Fibroblast of villous mesenchyme (primary cell): ENCODE data around the gene DKC1. TPM values are rescaled to one million over a fixed set of nuclear protein-coding genes. Genes with fewer than 3 reads are reported as not detected.

Experiments used
- DNase-seq: peaks from one replicate; pipeline ENCODE4 v3.0.0-alpha.2; 2010; ENCODE audit warnings: low read depth
- H3K4me3 ChIP-seq: 2 replicates; pipeline ENCODE4 v1.5.1; 2011; ENCODE audit warnings: low read depth, mild to moderate bottlenecking, low read length
- total RNA-seq: library from RNA; depleted of rRNA; stranded (reverse); fragments of >200 nt; gene quantifications from 2 replicates; pipeline ENCODE4 v1.2.3, GENCODE V29; 2012
- TF ChIP-seq, protein P1 (sequence below): IDR thresholded peaks from 2 replicates; pipeline ENCODE4 v1.5.1; 2012; ENCODE audit warnings: low read depth, mild to moderate bottlenecking, low read length; ENCODE audit not compliant: insufficient read depth

DKC1 gene
- total RNA-seq, 1 donor = 38.9 TPM

DNA sequence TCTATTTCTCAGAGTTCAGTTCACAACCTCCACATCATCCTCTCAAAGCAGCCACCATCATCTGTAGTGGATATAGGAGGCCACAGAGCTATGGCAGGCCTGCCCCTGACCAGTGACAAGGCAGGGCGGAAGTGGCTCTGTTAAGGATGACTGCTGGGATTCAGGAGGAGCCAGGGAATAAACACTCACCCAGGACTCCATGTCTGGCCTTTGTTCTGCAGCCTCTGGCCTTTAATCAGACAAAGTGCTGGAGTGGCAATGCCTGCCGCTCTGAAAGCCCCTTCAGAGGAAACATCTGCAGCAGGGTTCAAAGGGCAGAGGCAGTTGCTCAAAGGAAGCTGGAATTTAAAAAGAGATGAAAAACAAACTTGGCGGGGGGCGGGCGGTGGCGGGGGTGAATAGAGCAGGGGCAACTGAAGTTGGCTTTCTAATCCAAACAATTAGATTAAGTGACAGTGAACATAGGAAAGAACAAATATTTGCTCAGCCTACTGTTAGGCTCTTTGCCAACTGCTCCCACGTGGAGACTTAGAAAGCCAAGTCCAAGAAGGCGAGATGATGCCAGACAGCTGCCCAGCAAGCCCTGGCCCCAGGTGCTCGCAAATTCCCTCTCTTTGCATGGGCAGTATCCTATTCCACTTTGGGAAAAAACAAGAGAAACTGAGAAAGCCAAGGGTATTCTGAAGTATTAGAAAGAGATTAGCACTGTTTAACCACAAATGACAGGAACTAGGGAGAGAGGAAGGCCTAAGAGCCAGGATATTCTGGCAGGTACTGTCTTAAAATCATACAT lies 37.1 kb downstream of the DKC1 start:
- TF ChIP-seq, protein P1, sequence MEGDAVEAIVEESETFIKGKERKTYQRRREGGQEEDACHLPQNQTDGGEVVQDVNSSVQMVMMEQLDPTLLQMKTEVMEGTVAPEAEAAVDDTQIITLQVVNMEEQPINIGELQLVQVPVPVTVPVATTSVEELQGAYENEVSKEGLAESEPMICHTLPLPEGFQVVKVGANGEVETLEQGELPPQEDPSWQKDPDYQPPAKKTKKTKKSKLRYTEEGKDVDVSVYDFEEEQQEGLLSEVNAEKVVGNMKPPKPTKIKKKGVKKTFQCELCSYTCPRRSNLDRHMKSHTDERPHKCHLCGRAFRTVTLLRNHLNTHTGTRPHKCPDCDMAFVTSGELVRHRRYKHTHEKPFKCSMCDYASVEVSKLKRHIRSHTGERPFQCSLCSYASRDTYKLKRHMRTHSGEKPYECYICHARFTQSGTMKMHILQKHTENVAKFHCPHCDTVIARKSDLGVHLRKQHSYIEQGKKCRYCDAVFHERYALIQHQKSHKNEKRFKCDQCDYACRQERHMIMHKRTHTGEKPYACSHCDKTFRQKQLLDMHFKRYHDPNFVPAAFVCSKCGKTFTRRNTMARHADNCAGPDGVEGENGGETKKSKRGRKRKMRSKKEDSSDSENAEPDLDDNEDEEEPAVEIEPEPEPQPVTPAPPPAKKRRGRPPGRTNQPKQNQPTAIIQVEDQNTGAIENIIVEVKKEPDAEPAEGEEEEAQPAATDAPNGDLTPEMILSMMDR = no peak
- peak; percentile 33 for DNase-seq

DNA sequence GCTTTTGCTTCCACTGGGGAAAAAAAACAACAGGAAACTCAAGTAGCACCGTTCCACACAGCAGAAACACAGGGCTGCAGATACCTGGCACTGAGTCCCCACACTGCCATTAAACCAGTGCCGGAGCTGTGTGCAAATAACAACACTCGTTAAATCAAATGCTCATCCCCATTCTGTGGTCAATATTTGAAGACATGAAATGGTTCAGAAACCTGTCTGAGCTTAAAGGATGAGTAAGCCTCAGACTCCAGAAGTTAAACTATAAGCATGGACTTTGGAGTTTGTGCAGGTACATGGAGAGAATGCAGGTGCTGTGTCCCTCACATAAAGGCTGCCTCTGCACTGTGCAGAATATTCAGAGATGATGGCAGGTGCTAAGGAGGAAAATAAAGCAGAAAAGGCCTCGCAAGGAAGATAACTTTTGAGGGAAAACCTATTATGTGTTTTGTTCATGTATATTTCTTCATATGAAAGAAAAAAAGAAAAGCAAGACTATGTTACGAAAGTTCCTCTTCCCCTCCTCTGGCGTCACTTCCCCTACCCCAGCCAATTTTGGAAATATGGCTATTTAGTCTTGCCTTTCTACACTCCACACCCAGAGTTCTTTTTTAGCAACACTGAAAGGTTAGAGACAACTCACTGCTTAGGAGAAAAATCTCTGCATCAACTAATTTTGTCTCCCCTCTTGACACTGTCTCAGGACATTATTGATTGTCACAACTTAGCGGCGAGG lies 38.0 kb downstream of the DKC1 start:
- TF ChIP-seq, protein P1 = no peak
- no peak for DNase-seq
- no peak overlapping the region for H3K4me3 ChIP-seq

More for the DNA sequence above, 37.1 kb downstream of the DKC1 start:
- no peak overlapping the region for H3K4me3 ChIP-seq

DNA sequence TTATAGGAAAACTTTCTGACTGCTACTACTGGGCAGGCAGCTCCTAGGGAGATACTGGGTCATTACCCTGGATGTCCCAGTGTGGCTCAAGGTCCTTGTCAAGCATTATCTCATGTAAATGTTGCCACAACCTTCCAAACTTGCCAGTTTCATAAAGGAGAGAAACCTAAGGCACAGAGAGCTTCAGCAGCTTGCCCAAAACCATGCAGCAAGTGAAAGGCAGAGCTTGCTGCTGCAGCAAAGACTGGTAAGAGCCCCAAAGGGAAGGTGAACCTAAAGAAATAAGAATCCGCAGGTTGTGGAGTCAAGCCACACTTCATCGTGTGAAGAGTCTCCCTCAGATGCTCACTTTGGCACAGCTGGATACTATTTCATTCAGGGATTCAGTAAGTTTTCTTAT lies 40.3 kb downstream of the DKC1 start:
- TF ChIP-seq, protein P1 = no peak

DNA sequence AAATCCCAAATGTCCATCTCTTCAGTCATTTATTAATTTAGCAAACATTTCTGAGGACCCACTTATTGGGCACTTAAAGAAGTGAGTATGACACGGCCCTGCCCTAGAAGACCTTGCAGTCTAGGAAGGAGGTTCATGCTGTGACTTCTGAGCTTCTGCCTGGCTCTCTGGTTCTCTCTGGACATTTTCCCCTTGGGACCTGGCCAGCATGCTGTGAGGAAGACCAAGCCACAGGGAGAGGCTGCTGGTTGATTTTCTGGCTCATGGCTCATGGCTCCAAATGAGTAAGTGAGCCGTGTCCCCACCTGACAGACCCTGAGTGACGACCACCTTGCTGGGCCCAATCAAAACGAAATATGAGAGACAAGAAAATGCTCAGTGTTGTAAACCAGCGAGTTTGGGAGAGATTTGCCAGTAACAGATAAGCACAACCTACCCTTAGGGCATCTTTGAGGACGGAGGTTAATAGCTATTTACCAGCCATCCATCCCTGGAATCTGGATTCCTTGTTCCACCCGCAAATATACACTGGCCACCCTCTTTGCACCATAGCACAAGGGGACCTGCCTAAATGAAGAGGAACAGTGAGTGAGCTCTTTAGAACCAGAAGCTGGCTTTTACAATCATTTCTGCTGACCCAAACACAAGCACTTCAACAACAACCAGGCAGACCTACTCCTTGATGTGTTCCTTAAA lies 41.7 kb downstream of the DKC1 start:
- TF ChIP-seq, protein P1 = no peak
- DNase-seq = no peak
- H3K4me3 ChIP-seq = peak overlapping the region; percentile 71

More for the DNA sequence above, 40.3 kb downstream of the DKC1 start:
- no peak overlapping the region for H3K4me3 ChIP-seq
- no peak for DNase-seq

DNA sequence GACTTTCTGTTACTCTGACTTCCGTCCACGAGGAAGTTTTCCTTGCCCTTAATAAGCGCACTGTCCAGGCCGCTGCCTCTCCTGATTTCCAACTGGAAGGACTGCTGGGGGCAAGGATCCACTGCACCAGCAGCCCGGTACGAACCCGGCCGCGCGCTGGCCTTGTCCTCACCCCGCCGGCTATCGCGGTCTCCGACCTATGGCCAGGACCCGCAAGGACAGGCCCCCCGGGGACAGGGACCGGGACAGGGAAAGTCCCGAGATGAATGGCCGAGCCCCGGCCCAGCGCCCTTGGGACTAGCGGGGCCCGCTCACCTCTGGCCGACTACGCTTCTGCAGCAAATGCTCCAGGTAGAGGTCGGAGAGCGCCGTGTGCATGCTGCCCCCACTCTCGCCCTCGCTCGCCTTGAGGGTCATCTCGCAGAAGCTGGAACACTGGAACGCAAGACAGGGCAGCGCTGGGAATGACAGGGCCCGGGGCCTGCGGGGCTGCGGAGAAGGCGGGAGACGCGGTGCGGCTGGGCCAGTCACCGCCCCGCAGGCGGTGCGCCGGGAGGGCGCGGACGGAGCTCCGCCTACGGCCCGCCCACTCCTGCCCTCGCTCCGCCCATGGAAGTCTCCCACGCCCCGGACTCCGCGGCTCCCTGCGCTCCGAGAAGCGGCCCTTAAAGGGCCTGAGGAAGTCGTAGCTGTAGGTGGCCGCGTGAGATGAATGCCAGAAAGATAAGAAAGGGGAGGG lies 42.5 kb downstream of the DKC1 start, which contains the start of gene MPP1:
MPP1 (minus strand) TSS at position 529 of the 739 bp plus-strand sequence; CDS start at position 417, 112 bp downstream.
- DNase-seq = peak; percentile 78
- H3K4me3 ChIP-seq = peak within 1 kb of the TSS; percentile 71
- TF ChIP-seq, protein P1 = no peak

DNA sequence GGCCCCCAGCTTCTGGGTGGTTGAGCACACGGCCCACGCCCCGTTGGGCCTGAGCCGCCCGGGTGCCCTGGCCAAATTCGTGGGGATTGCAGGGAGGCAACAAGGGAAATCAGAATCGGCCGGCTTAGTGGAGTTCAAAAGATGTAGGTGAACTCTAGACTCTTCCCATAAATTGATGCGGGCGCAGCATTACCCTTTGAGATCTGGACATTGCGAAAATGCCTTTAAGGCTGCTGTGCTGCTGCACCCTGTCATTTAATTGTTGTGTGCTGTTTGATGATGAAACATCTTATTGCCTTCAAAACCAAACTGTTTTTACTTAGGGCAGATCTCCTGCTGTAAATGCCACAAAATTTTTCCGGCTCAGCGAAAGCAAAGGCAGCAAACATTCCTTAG lies 43.0 kb downstream of the DKC1 start:
- TF ChIP-seq, protein P1 = no peak
- peak; percentile 68 for DNase-seq
- peak overlapping the region; percentile 71 for H3K4me3 ChIP-seq
